Measurements from ENCODE around the gene NXNL2. TPM values are rescaled to one million over a fixed set of nuclear protein-coding genes. Genes with fewer than 3 reads are reported as not detected.
A peak's percentile ranks its signal among the peaks of the same experiment; 100 is the strongest.

Gene NXNL2
- polyA plus RNA-seq, 1 donor, result 0.19 TPM

- peak; percentile 34 for DNase-seq
Observed at GRCh38 chr9:88531920-88532698, 2.9 kb upstream of the NXNL2 start.

- peak; percentile 52 for DNase-seq
Observed at GRCh38 chr9:88533951-88534455, 975 bp upstream of the NXNL2 start.

GRCh38 chr9:88535226-88536022 lies 446 bp downstream of the NXNL2 start:
- no peak for DNase-seq

GRCh38 chr9:88536023-88536324 lies 996 bp downstream of the NXNL2 start:
- no peak for DNase-seq

- peak; percentile 36 for DNase-seq
Observed at GRCh38 chr9:88536951-88537760, 2.2 kb downstream of the NXNL2 start.

GRCh38 chr9:88537761-88538091 lies 2.7 kb downstream of the NXNL2 start:
- DNase-seq, result peak; percentile 49

- DNase-seq, result no peak
Observed at GRCh38 chr9:88538311-88539085, 3.5 kb downstream of the NXNL2 start.

GRCh38 chr9:88539246-88539645 lies 4.3 kb downstream of the NXNL2 start:
- DNase-seq, result no peak

GRCh38 chr9:88540251-88540763 lies 5.3 kb downstream of the NXNL2 start:
- DNase-seq, result no peak

GRCh38 chr9:88544245-88544644 lies 9.3 kb downstream of the NXNL2 start:
- no peak for DNase-seq

GRCh38 chr9:88551546-88552137 lies 16.7 kb downstream of the NXNL2 start:
- no peak for DNase-seq

- DNase-seq, result no peak
Observed at GRCh38 chr9:88553350-88553749, 18.4 kb downstream of the NXNL2 start.

GRCh38 chr9:88555268-88555980 lies 20.4 kb downstream of the NXNL2 start:
- DNase-seq, result no peak

- DNase-seq, result no peak
Observed at GRCh38 chr9:88559661-88560060, 24.7 kb downstream of the NXNL2 start.

GRCh38 chr9:88567870-88568269 lies 32.9 kb downstream of the NXNL2 start:
- DNase-seq, result no peak

- peak; percentile 25 for DNase-seq
Observed at GRCh38 chr9:88571419-88571818, 36.4 kb downstream of the NXNL2 start.

GRCh38 chr9:88572684-88573083 lies 37.7 kb downstream of the NXNL2 start:
- no peak for DNase-seq

GRCh38 chr9:88574953-88575352 lies 40.0 kb downstream of the NXNL2 start:
- no peak for DNase-seq

GRCh38 chr9:88577256-88578120 lies 42.5 kb downstream of the NXNL2 start:
- DNase-seq, result no peak

All from hindlimb muscle (tissue), 1 donor.